T follicular helper cell (primary cell): ENCODE data around the gene CDK5RAP3.
A peak's percentile ranks its signal among the peaks of the same experiment; 100 is the strongest.
"Not testable (repeated sequence)": the region's sequence is repeated elsewhere in the genome, so short reads cannot be mapped to it uniquely, and the experiment has no call there.

ENCODE experiments used
- DNase-seq: peaks from one replicate; pipeline ENCODE4 v3.0.0-alpha.2; 2020; ENCODE audit warnings: low read depth
- total RNA-seq, 2 experiments: gene quantifications; one replicate each; lab custom pipeline; 2026; lab: John Stamatoyannopoulos, UW

Gene CDK5RAP3
- total RNA-seq, result 10.0 to 28.2 reads per million in 2 experiments

GRCh38 chr17:47970725-47971499 is at the start of gene CDK5RAP3:
CDK5RAP3 (plus strand) TSS chr17:47971113; CDS start chr17:47971147, 34 bp downstream.
- peak; percentile 95 for DNase-seq

- no peak for DNase-seq
Observed at GRCh38 chr17:47924785-47925677, 45.9 kb upstream of the CDK5RAP3 start.

- no peak for DNase-seq
Observed at GRCh38 chr17:47925678-47925988, 45.3 kb upstream of the CDK5RAP3 start.

GRCh38 chr17:47927821-47928400 is 43.0 kb upstream of the CDK5RAP3 start:
- DNase-seq, result no peak

GRCh38 chr17:47928415-47928814 is 42.5 kb upstream of the CDK5RAP3 start:
- DNase-seq, result no peak

GRCh38 chr17:47929218-47930000 is 41.5 kb upstream of the CDK5RAP3 start:
- no peak for DNase-seq

- no peak for DNase-seq
Observed at GRCh38 chr17:47931848-47932247, 39.1 kb upstream of the CDK5RAP3 start.

GRCh38 chr17:47934856-47935255 is 36.1 kb upstream of the CDK5RAP3 start:
- no peak for DNase-seq

GRCh38 chr17:47935468-47935867 is 35.4 kb upstream of the CDK5RAP3 start:
- DNase-seq, result not testable (repeated sequence)

GRCh38 chr17:47935961-47936360 is 35.0 kb upstream of the CDK5RAP3 start:
- no peak for DNase-seq

- DNase-seq, result no peak
Observed at GRCh38 chr17:47937941-47938340, 33.0 kb upstream of the CDK5RAP3 start.

GRCh38 chr17:47941246-47942095 is 29.4 kb upstream of the CDK5RAP3 start, which contains the start of gene PNPO:
PNPO (plus strand) TSS chr17:47941571; CDS start chr17:47941676, 105 bp downstream.
- peak; percentile 91 for DNase-seq

GRCh38 chr17:47942096-47942510 is 28.8 kb upstream of the CDK5RAP3 start:
- DNase-seq, result no peak

GRCh38 chr17:47942568-47942967 is 28.3 kb upstream of the CDK5RAP3 start:
- no peak for DNase-seq

GRCh38 chr17:47945080-47945479 is 25.8 kb upstream of the CDK5RAP3 start:
- DNase-seq, result no peak

GRCh38 chr17:47945529-47946508 is 25.1 kb upstream of the CDK5RAP3 start:
- DNase-seq, result no peak

GRCh38 chr17:47946516-47946915 is 24.4 kb upstream of the CDK5RAP3 start:
- DNase-seq, result no peak

- DNase-seq, result peak; percentile 60
Observed at GRCh38 chr17:47946929-47947397, 23.9 kb upstream of the CDK5RAP3 start.

GRCh38 chr17:47948706-47949196 is 22.2 kb upstream of the CDK5RAP3 start:
- DNase-seq, result no peak
